ENCODE measurements around the gene NT5C1B.

The NT5C1B gene

DNA sequence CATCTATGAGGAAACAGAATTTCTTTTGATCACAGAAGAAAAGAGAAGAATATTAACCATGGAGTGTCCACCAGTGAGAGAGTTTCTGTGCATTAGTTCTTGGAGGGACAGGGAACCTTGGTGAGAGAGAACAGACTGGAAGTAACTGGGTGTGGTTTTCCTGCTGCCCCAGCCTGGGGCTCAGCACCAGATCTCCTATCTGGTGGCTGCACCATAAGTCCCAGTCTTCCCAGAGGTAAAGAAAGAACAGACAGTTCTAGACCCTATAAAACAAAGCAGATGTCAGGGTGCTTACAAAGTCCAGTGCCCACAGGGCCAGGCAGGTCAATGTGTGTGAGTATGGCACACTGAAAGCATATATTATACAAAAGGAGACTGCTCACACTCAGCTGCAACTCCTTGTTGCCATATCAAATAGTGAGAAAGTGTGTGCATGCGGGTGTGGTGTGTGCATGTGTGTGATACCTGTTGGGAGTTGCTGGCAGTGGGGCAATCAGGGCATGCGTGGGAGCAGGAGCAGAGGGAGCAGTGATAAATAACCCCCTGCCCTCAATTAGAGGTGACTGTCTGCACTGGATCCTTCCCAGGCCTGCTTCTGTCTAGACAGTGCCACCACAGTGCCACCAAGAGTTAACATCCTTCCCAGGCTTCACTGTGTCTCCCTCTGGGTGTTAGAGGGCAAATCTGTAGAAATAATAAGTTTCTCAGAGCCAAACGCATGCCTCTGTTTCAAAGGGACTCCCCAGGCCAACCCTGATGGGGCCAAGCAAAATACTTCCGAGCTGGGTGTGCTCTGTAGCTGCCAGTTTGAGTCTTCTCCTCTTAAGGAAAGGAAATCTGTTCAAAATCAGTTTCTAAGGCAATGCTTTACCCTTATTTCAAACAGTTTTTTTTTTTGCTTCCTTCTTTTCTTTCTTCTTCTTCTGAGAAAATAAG is 74.6 kb downstream of the NT5C1B start:
- DNase-seq = no peak
